Measurements from ENCODE around the gene DGKD.

The DGKD gene

DNA sequence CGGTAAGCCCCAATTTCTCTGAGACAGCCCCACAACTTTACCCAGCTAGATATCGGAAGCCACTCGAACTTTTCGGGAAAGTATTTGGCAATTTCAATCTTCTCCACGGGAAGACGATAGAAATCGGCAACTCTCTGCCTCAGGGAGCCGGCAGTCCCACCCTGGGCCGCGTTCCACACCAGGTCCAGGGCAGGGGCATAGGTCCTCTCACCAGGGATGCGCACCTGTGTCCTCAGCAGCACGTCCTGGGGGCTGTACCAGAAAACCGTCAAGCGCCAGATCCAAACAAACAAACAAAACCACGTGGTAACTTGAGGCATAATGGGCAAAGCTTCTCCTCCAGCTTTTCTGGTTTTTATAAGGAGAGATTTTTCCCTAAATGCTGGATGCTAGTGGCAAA, 131.4 kb downstream of the DGKD start:
- Histone ChIP-seq H3K9ac (ENCODE audit: insufficient read length, low read depth) (no peak overlapping the region), H3K4me3 (ENCODE audit: insufficient read length, low read depth) (no peak overlapping the region), H3K4me1 (ENCODE audit: insufficient read depth, insufficient read length) (no peaks in the 10 kb centered on the region), H3K9me3 (ENCODE audit: insufficient read depth, low read length) (peaks cover 36% of the 10 kb centered on the region), H3K36me3 (ENCODE audit: insufficient read depth, insufficient read length, low read length) (peaks cover 59% of the 10 kb centered on the region), H3K27me3 (ENCODE audit: insufficient read depth, insufficient read length) (no peaks in the 10 kb centered on the region)
- no peak for DNase-seq (ENCODE audit: low read depth, low spot score)
- TF ChIP-seq SUZ12 (IDR thresholded peaks at IDR 0.05; ENCODE audit: extremely low read depth, insufficient read depth, insufficient read length) (no peak), YY1 (IDR thresholded peaks at IDR 0.05; ENCODE audit: insufficient read depth, insufficient read length) (no peak), ZNF274 (IDR thresholded peaks at IDR 0.05; ENCODE audit: low read depth, low read length) (no peak)

DNA sequence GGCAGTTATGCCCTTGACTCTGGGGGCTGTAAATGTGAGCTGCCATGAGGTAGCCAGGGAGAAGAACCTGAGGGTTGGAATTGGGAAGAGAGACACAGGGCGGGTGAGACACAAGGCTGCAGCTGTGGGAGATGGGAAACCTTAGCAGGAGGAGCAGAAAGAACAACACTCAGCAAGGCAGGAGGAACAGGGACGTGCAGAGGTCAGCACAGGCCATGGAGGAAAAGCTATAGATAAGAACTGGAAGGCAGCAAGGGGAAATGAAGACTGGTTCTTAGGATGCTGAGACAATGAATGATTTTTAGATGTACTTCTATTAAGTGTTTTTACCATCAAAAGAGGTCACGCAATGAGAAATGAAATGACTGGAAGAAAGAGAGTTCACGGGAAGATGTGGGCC, 132.1 kb downstream of the DGKD start:
- H3K9ac ChIP-seq (ENCODE audit: insufficient read length, low read depth): no peak overlapping the region
- no peaks in the 10 kb centered on the region for H3K27me3 ChIP-seq (ENCODE audit: insufficient read depth, insufficient read length)
- DNase-seq (ENCODE audit: low read depth, low spot score): no peak
- no peak overlapping the region for H3K4me3 ChIP-seq (ENCODE audit: insufficient read length, low read depth)
- H3K9me3 ChIP-seq (ENCODE audit: insufficient read depth, low read length): peaks cover 36% of the 10 kb centered on the region
- peaks cover 59% of the 10 kb centered on the region for H3K36me3 ChIP-seq (ENCODE audit: insufficient read depth, insufficient read length, low read length)
- TF ChIP-seq ZNF274 (IDR thresholded peaks at IDR 0.05; ENCODE audit: low read depth, low read length): no peak
- TF ChIP-seq YY1 (IDR thresholded peaks at IDR 0.05; ENCODE audit: insufficient read depth, insufficient read length): no peak
- no peak for TF ChIP-seq SUZ12 (IDR thresholded peaks at IDR 0.05; ENCODE audit: extremely low read depth, insufficient read depth, insufficient read length)
- H3K4me1 ChIP-seq (ENCODE audit: insufficient read depth, insufficient read length): no peaks in the 10 kb centered on the region

DNA sequence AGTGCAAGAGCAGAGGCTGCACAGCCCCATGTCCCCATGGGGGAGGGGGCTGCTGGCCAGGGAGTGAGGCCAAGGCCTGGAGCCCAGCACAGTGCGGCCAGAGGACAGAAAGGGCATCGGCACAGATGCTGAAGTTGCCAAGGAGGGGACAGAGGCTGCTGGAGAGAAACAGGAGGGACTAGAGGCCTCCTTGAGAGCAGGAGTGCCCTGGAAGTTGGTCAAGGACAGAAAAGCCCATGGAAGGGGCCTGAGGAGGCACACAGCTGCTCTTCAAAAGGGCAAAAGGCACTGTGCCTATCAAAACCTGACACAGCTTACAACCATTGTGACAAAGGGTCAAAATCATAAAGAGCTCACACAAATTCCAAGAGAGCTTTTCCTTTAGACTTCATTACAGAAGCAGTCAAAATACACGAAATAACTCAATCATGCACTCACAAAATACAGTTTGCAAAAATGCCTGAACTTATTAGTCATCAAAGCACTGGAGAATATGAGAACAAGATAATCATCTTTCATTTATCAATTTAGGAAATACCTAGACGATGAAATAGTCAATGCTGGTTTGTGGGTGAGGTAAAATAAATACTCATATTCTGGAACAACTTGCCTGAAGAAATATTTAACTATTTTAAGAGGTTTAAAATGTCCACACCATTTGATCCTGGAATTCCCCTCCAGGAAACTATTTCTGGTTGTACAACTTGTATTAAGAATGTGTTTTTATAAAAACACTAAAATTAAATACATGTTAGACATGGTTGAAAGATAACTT, 132.7 kb downstream of the DGKD start:
- Histone ChIP-seq H3K4me3 (ENCODE audit: insufficient read length, low read depth) (no peak overlapping the region), H3K9me3 (ENCODE audit: insufficient read depth, low read length) (peaks cover 33% of the 10 kb centered on the region), H3K9ac (ENCODE audit: insufficient read length, low read depth) (no peak overlapping the region), H3K4me1 (ENCODE audit: insufficient read depth, insufficient read length) (no peaks in the 10 kb centered on the region), H3K27me3 (ENCODE audit: insufficient read depth, insufficient read length) (no peaks in the 10 kb centered on the region), H3K36me3 (ENCODE audit: insufficient read depth, insufficient read length, low read length) (peaks cover 57% of the 10 kb centered on the region)
- no peak for DNase-seq (ENCODE audit: low read depth, low spot score)
- TF ChIP-seq SUZ12 (IDR thresholded peaks at IDR 0.05; ENCODE audit: extremely low read depth, insufficient read depth, insufficient read length): no peak
- no peak for TF ChIP-seq YY1 (IDR thresholded peaks at IDR 0.05; ENCODE audit: insufficient read depth, insufficient read length)
- TF ChIP-seq ZNF274 (IDR thresholded peaks at IDR 0.05; ENCODE audit: low read depth, low read length): no peak

DNA sequence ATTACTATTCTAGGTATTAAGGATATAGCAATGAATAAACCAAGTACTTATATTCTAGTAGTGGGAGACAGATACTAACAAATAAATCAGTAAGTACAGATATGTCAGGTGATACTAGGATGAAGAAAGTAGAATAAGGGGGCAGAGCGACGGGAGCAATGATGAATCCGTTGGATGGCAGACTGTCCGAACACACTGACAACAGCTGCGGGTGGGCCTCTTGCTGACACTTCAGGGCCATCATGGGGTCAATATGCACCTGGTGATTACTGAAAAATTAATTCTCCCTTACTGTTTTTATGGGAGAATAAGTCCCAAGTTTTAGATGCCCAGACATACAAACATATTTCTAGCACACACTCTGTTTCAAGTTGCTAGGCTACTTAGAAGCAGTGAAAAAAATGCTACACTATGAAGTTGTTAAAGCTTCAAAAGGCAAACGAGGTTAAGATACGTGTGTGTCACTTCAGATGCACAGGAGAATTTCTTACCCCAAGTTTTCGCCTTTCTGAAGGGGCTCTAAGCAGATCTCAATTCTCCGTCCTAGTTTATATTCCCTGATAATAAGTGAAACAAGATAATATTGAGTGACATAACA, 133.6 kb downstream of the DGKD start:
- no peak for DNase-seq (ENCODE audit: low read depth, low spot score)
- TF ChIP-seq ZNF274 (IDR thresholded peaks at IDR 0.05; ENCODE audit: low read depth, low read length) (no peak), SUZ12 (IDR thresholded peaks at IDR 0.05; ENCODE audit: extremely low read depth, insufficient read depth, insufficient read length) (no peak), YY1 (IDR thresholded peaks at IDR 0.05; ENCODE audit: insufficient read depth, insufficient read length) (no peak)

DNA sequence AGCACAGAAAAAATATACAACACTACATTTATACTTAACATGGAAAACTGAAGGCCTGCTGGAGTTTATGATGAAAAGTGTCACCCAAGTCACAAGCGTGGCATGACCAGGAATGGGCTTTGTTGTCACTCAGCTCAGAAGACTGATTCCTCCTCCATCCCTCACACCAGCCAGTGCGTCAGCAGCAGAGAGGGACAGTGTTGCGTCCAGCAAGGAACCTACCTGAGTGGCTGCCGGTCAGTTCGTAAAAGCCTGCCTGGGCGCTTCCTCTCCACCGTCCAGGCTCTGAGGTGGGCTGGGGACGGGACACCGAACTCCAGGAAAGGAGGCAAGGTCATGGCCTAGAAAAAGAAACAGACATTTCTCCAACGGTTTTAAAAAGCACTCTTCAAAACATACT, 134.8 kb downstream of the DGKD start:
- no peak overlapping the region for H3K9ac ChIP-seq (ENCODE audit: insufficient read length, low read depth)

More for the DNA sequence above, 133.6 kb downstream of the DGKD start:
- Histone ChIP-seq H3K9me3 (ENCODE audit: insufficient read depth, low read length) (peaks cover 24% of the 10 kb centered on the region), H3K36me3 (ENCODE audit: insufficient read depth, insufficient read length, low read length) (peaks cover 50% of the 10 kb centered on the region), H3K27me3 (ENCODE audit: insufficient read depth, insufficient read length) (no peaks in the 10 kb centered on the region), H3K4me3 (ENCODE audit: insufficient read length, low read depth) (no peak overlapping the region), H3K4me1 (ENCODE audit: insufficient read depth, insufficient read length) (no peaks in the 10 kb centered on the region), H3K9ac (ENCODE audit: insufficient read length, low read depth) (no peak overlapping the region)

DNA sequence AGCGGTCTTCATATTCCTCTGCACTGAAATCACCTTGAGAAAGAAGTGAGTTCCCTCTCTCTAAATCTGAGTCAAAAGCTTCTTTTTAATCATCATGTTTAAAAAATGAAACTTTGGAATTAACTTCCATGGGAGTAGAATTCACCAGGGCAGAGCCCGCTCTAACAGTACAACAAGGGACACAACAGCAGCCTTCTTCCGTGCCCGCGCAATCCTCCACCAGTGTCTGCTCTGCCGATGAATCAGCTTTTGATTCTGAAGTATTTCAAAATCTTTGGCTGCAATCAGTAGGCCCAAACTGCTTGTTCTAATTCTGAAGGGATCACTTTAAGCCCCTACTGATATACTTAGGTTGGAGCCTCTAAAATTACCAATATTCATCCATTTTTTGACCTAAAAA, 135.4 kb downstream of the DGKD start:
- Histone ChIP-seq H3K36me3 (ENCODE audit: insufficient read depth, insufficient read length, low read length) (peaks cover 34% of the 10 kb centered on the region), H3K4me1 (ENCODE audit: insufficient read depth, insufficient read length) (no peaks in the 10 kb centered on the region), H3K4me3 (ENCODE audit: insufficient read length, low read depth) (no peak overlapping the region), H3K27me3 (ENCODE audit: insufficient read depth, insufficient read length) (no peaks in the 10 kb centered on the region), H3K9me3 (ENCODE audit: insufficient read depth, low read length) (peaks cover 6% of the 10 kb centered on the region; the same call in 1 of the 2 replicates), H3K9ac (ENCODE audit: insufficient read length, low read depth) (no peak overlapping the region)
- no peak for DNase-seq (ENCODE audit: low read depth, low spot score)
- TF ChIP-seq YY1 (IDR thresholded peaks at IDR 0.05; ENCODE audit: insufficient read depth, insufficient read length): no peak
- TF ChIP-seq SUZ12 (IDR thresholded peaks at IDR 0.05; ENCODE audit: extremely low read depth, insufficient read depth, insufficient read length): no peak

More for the DNA sequence above, 134.8 kb downstream of the DGKD start:
- Histone ChIP-seq H3K27me3 (ENCODE audit: insufficient read depth, insufficient read length) (no peaks in the 10 kb centered on the region), H3K36me3 (ENCODE audit: insufficient read depth, insufficient read length, low read length) (peaks cover 39% of the 10 kb centered on the region), H3K4me1 (ENCODE audit: insufficient read depth, insufficient read length) (no peaks in the 10 kb centered on the region), H3K9me3 (ENCODE audit: insufficient read depth, low read length) (peaks cover 11% of the 10 kb centered on the region; the same call in 1 of the 2 replicates), H3K4me3 (ENCODE audit: insufficient read length, low read depth) (no peak overlapping the region)
- no peak for TF ChIP-seq ZNF274 (IDR thresholded peaks at IDR 0.05; ENCODE audit: low read depth, low read length)
- TF ChIP-seq SUZ12 (IDR thresholded peaks at IDR 0.05; ENCODE audit: extremely low read depth, insufficient read depth, insufficient read length): no peak
- no peak for TF ChIP-seq YY1 (IDR thresholded peaks at IDR 0.05; ENCODE audit: insufficient read depth, insufficient read length)
- no peak for DNase-seq (ENCODE audit: low read depth, low spot score)

DNA sequence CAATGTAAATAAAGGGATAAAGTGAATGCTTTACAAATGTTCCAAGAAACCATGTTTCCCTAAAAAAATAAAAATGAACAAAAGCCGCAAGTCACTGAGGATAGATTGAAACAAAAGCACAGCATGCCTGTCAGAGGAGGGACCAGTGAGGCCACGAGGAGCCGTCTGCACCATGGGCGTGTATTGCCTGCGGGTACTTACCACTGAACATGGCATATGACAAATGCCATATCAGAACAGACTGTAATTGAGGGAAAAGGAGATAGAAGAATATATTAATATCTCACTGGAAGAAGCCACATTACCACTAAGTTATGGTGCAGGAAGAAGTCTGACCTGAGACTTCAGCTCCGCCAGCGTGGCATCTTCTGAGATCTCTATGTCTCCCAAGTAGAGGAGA, 136.5 kb downstream of the DGKD start:
- Histone ChIP-seq H3K9ac (ENCODE audit: insufficient read length, low read depth) (no peak overlapping the region), H3K9me3 (ENCODE audit: insufficient read depth, low read length) (no peaks in the 10 kb centered on the region), H3K4me1 (ENCODE audit: insufficient read depth, insufficient read length) (no peaks in the 10 kb centered on the region), H3K27me3 (ENCODE audit: insufficient read depth, insufficient read length) (no peaks in the 10 kb centered on the region), H3K36me3 (ENCODE audit: insufficient read depth, insufficient read length, low read length) (peaks cover 25% of the 10 kb centered on the region), H3K4me3 (ENCODE audit: insufficient read length, low read depth) (no peak overlapping the region)
- TF ChIP-seq ZNF274 (IDR thresholded peaks at IDR 0.05; ENCODE audit: low read depth, low read length) (no peak), YY1 (IDR thresholded peaks at IDR 0.05; ENCODE audit: insufficient read depth, insufficient read length) (no peak), SUZ12 (IDR thresholded peaks at IDR 0.05; ENCODE audit: extremely low read depth, insufficient read depth, insufficient read length) (no peak)
- DNase-seq (ENCODE audit: low read depth, low spot score): no peak

Data from NT2/D1 (cell line).